Right lobe of liver (tissue), 6 donors: ENCODE data around the gene RNASEH2B. TPM values are rescaled to one million over a fixed set of nuclear protein-coding genes. Genes with fewer than 3 reads are reported as not detected.

Source experiments
- ATAC-seq, 4 donors: fragments of 200-7000 bp; cut with Tn5 transposase; one replicate each; pipeline ENCODE4 v1.9.1; 2020; ENCODE audit warnings: mild to moderate bottlenecking in 4 of 4, moderate library complexity in 4 of 4
- DNase-seq, 3 donors: peaks; one replicate each; pipeline ENCODE4 v3.0.0-alpha.2; 2020
- H3K27ac ChIP-seq, 3 donors: fragments of 200-600 bp; one replicate each; pipeline ENCODE4 v1.8.0; 2022
- H3K27me3 ChIP-seq, 2 donors: fragments of 200-600 bp; one replicate each; pipeline ENCODE4 v1.8.0; 2022
- H3K36me3 ChIP-seq, 4 donors: fragments of 200-600 bp; sonication (generic) in 1 of 4; one replicate each; pipeline versions ENCODE4 v1.5.1 to v1.8.0; 2017 to 2022; ENCODE audit warnings: control low read depth in 1 of 4
- H3K4me1 ChIP-seq, 4 donors: fragments of 200-600 bp; sonication (generic) in 1 of 4; one replicate each; pipeline versions ENCODE4 v1.5.1 to v1.8.0; 2017 to 2022; ENCODE audit warnings: control low read depth in 1 of 4
- H3K4me3 ChIP-seq, 3 donors: fragments of 200-600 bp; one replicate each; pipeline ENCODE4 v1.8.0; 2022
- H3K9me3 ChIP-seq, 4 donors: fragments of 200-600 bp; sonication (generic) in 1 of 4; one replicate each; pipeline versions ENCODE4 v1.5.1 to v1.8.0; 2017 to 2022; ENCODE audit warnings: control low read depth in 1 of 4
- POLR2A ChIP-seq: fragments of 450-650 bp; IDR thresholded peaks from one replicate; pipeline ENCODE4 v1.6.1; 2017; ENCODE audit warnings: antibody characterized with exemption, mild to moderate bottlenecking
- WGBS: methylation state at CpG from one replicate; pipeline ENCODE4 v1.1.6; 2018; ENCODE audit warnings: low coverage, low lambda C conversion rate; ENCODE audit not compliant: insufficient coverage; ENCODE audit errors: missing lambda C conversion rate; 5-methylcytosine and 5-hydroxymethylcytosine counted together
- intact Hi-C, 2 donors: fragments of 100-400 bp; cut with DNase I; formaldehyde crosslinking; loops; one replicate each; pipeline versions ENCODE4 v1.11.2 to v1.14.1; 2022
- long read RNA-seq: library from polyadenylated mRNA; unstranded; transcript quantifications from one replicate; pipeline ENCODE4 v2.0.0, GENCODE V29; 2019
- total RNA-seq, 6 experiments: library from RNA; depleted of rRNA in 2 of 6; stranded (reverse); fragments of >200 nt in 2 of 6; fragmentation: NEBNext Ultra II Directional in 3 of 6; extraction: Animal tissue kit (Norgen Biotek cat#: 25700) in 3 of 6; gene quantifications; one replicate each; pipeline versions ENCODE4 v1.1.0 to v1.2.4, GENCODE V29; 2016 to 2023
- TF ChIP-seq, protein P1 (sequence below), 4 donors: fragments of 200-600 bp in 3 of 4; fragments of 450-650 bp in 1 of 4; IDR thresholded peaks; one replicate each; pipeline versions ENCODE4 v1.5.1 to v1.8.0; 2016 to 2022; ENCODE audit warnings: antibody characterized with exemption in 4 of 4, mild to moderate bottlenecking in 2 of 4
- donor health status: DM: no; HTN: yes; CAD: no.
- donor health status: DM: no; HTN: no; CAD: no.
- donor health status: DM: no; HTN: no; CAD: no.
- donor health status: DM: no; HTN: yes; CAD: no.
- donor health status: DM: no; HTN: yes; CAD: no.

RNASEH2B gene, protein sequence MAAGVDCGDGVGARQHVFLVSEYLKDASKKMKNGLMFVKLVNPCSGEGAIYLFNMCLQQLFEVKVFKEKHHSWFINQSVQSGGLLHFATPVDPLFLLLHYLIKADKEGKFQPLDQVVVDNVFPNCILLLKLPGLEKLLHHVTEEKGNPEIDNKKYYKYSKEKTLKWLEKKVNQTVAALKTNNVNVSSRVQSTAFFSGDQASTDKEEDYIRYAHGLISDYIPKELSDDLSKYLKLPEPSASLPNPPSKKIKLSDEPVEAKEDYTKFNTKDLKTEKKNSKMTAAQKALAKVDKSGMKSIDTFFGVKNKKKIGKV
- 10 to 100 TPM in 4 of 6 experiments, 1 to 10 TPM in 2; 9.9 to 19.8 (median 11.7) TPM for total RNA-seq
- long read RNA-seq, partial matches to known transcripts, result 1 of 4 reads
- long read RNA-seq, other reads (novel, unspliced or antisense), result 1 of 4 reads

DNA sequence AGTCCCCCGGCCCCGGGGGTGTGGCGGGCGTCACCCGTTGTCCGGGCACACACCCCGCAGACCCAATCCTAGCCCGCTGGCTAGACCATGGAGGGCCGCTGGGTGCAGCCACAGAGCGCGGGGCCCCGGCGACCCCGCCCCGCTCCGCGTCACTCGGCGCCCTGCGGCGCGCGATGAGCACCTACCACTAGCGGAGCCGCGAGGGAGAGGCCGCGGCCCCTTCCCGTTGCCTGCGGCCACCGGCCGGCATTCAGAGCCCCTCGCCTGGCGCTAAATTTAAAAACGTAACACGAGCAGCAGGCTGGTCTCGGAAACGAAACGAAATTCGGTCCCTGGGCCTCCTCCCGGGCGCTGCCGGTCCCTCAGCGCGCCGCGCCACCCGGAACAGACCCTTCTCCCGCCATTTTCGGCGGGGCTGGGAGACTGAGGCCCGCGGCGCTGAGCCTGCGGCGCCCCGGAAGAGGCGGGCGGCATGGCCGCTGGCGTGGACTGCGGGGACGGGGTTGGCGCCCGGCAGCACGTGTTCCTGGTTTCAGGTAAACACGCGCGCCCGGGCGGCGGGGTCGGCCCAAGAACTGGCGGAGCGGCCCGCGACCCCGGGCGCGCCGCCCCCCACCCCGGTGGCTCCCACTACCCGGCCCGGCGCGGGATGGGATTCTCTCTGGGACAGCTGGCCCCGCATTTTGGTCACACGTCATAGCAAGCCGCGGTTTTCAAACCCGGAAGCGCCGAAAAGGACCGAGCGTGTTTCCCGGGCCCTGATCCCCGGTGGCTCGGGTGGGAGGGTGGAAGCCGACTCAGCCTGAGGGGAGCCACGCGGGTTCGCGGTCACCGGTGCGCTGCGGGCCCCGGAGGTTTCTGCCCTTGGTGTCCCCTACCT lies at the start of gene RNASEH2B:
Gene RNASEH2B (plus strand): TSS at position 187 of the 880 bp plus-strand sequence. CDS start 286 bp downstream, at position 473.
- TF ChIP-seq, protein P1, sequence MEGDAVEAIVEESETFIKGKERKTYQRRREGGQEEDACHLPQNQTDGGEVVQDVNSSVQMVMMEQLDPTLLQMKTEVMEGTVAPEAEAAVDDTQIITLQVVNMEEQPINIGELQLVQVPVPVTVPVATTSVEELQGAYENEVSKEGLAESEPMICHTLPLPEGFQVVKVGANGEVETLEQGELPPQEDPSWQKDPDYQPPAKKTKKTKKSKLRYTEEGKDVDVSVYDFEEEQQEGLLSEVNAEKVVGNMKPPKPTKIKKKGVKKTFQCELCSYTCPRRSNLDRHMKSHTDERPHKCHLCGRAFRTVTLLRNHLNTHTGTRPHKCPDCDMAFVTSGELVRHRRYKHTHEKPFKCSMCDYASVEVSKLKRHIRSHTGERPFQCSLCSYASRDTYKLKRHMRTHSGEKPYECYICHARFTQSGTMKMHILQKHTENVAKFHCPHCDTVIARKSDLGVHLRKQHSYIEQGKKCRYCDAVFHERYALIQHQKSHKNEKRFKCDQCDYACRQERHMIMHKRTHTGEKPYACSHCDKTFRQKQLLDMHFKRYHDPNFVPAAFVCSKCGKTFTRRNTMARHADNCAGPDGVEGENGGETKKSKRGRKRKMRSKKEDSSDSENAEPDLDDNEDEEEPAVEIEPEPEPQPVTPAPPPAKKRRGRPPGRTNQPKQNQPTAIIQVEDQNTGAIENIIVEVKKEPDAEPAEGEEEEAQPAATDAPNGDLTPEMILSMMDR (IDR thresholded peaks at IDR 0.05), result no peak
- TF ChIP-seq POLR2A, result peak; percentile 76
- intact Hi-C loops, result no loop called here
- DNase-seq (peak; percentile 75 to 84 (median 83)), ATAC-seq (peak; percentile 80 to 89 (median 85))
- Histone ChIP-seq H3K36me3 (no peaks in the 10 kb centered on the region), H3K27me3 (no peaks in the 10 kb centered on the region), H3K4me3 (peak within 1 kb of the TSS; percentile 70 to 96 (median 81)), H3K4me1 (peaks cover 0 to 14% (median 4%) of the 10 kb centered on the region in 4 donors), H3K9me3 (no peaks in the 10 kb centered on the region), H3K27ac (peak within 1 kb of the TSS; percentile 85 to 93 (median 86))
- 0% methylated on average over 10 of the region's 107 CpGs for WGBS

DNA sequence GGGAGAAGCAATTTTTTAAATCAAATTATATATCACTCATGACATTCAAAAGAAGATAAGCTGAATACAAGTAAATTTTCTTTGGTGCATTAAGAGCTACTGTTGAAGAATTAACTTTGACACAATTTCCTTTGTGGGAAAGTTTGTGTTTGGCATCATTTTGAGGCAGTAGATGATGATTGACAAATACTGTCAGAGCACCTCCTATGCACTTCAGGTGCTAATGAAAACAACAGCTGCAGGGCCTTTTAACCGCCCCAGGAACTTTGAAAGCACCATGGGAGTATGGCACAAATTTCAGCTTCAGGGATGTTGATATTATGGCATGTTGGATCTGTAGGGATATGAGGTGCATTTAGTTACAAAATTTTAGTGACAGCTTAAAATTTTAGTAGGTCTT lies 45.1 kb upstream of the RNASEH2B start:
- DNase-seq, result no peak
- H3K9me3 ChIP-seq, result no peaks in the 10 kb centered on the region
- no peak overlapping the region for H3K4me3 ChIP-seq
- TF ChIP-seq, protein P1 (IDR thresholded peaks at IDR 0.05), result no peak
- no peak for TF ChIP-seq POLR2A
- no peaks in the 10 kb centered on the region for H3K4me1 ChIP-seq
- H3K27ac ChIP-seq, result no peak overlapping the region
- ATAC-seq, result no peak
- no peaks in the 10 kb centered on the region for H3K36me3 ChIP-seq
- no peaks in the 10 kb centered on the region for H3K27me3 ChIP-seq
- 60% methylated on average over 1 of the region's 1 CpG for WGBS
- intact Hi-C loops, result no loop called here

DNA sequence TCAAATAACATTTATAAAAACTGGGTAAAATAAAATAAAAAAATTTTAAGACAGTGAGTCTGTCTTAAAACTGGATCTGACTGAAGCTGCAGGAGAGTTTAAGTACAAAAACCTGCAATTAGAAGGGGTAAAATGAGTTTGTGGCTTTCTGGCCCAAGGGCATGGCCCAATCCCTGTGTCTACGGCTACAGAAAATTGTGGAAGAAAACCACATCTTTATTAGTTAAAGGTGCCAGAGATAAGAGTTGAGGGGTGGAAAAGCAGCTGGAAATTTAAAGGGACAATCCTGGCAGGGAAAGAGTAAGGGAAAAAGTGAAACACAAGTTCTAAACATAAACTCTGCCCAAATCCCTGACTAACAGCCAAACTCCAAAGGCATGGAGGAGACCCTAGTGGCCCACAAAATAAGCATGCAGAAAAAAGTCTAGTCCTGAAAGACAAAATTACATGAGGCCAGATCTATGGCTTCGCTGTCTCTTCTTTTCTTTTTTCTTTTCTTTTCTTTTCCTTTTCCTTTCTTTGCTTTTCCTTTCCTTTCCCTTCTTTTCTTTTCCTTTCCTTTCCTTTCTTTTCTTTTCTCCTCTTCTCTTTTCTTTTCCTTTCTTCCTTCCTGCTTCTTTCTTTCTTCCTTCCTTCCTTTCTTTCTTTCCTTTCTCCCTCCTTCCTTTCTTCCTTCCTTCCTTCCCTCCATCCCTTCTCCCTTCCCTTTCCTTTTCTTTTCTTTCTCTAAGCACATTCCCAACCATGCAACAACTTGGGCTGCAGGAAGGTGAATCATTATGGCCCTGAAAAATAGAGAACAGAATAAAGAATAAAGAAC lies 42.6 kb upstream of the RNASEH2B start:
- TF ChIP-seq POLR2A, result no peak
- TF ChIP-seq, protein P1 (IDR thresholded peaks at IDR 0.05), result no peak
- DNase-seq (no peak), ATAC-seq (no peak)
- intact Hi-C loops, result no loop called here
- H3K36me3 ChIP-seq, result no peaks in the 10 kb centered on the region
- no peak overlapping the region for H3K4me3 ChIP-seq
- no peaks in the 10 kb centered on the region for H3K9me3 ChIP-seq
- H3K4me1 ChIP-seq, result no peaks in the 10 kb centered on the region
- no peak overlapping the region for H3K27ac ChIP-seq
- 83% methylated on average over 2 of the region's 2 CpGs for WGBS
- H3K27me3 ChIP-seq, result no peaks in the 10 kb centered on the region

GRCh38 chr13:50867637-50867945 lies 42.0 kb upstream of the RNASEH2B start:
- Histone ChIP-seq H3K9me3 (no peaks in the 10 kb centered on the region), H3K36me3 (no peaks in the 10 kb centered on the region), H3K4me3 (no peak overlapping the region), H3K4me1 (no peaks in the 10 kb centered on the region), H3K27ac (no peak overlapping the region), H3K27me3 (no peaks in the 10 kb centered on the region)
- intact Hi-C loops, result no loop called here
- ATAC-seq, result no peak
- 72% methylated on average over 3 of the region's 3 CpGs for WGBS
- TF ChIP-seq, protein P1 (IDR thresholded peaks at IDR 0.05), result no peak
- no peak for TF ChIP-seq POLR2A
- no peak for DNase-seq
